ENCODE data around the gene FTCD.

DNA sequence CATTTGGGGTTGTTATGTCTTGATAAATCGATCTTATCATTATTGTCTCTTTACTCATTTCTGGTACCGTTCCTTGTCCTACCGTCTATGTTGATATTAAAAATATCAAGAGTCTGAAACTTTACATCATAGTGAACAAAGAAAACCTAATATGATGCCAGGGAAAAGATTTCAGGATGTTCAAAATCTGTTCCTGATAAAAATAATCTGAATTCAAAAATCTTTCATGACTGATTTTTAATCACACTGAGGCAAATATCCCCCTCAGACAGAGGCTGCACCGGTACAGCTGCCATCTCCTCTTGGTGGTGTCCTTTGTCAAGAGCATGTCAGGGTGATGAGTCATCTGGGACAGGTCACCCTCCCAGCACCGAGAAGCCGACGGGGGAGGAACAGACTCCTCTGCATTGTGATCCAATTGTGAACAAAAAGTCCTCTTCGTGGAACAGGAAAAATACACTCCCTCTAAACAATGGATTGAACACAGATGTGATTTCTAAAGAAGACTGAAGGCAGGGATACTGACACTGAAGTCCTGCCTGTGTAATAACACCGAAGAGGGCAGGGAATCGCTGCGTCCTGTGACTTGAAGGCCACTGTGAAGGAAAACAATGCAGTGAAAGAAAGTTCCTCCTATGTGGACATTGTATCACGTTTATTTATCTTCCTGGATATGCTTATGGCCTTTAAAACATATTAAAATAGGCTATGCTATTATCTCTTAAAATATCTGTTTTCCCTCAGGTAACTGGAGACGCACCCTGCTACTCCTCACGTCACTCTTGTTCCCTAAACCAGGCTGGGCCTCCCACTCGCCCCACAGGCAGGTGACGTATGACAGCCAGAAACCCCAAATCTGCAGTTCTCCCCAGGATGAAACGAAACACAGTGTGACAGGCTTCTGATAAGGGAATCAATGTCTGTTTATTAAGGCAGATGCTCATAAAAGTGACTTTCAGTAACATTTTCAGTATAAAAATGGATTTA, 33.1 kb upstream of the FTCD start:
- TF ChIP-seq CTCF (IDR thresholded peaks at IDR 0.05), result no peak
- no peak for TF ChIP-seq POLR2A (IDR thresholded peaks at IDR 0.05)
